GM12891 (cell line): ENCODE data around the gene FAM168A.

Source experiments
- PAX5 ChIP-seq: IDR thresholded peaks from 2 replicates; pipeline ENCODE4 v1.6.1; 2011; ENCODE audit warnings: low read length, moderate library complexity, mild to moderate bottlenecking; ENCODE audit not compliant: insufficient read depth, severe bottlenecking
- POLR2A ChIP-seq: IDR thresholded peaks from 2 replicates; pipeline ENCODE4 v1.6.1; 2011; ENCODE audit warnings: low read depth, low read length, control low read depth
- POLR2AphosphoS5 ChIP-seq: IDR thresholded peaks from 2 replicates; pipeline ENCODE4 v1.6.1; 2011; ENCODE audit warnings: low read depth, low read length, control low read depth
- SPI1 ChIP-seq: IDR thresholded peaks from 2 replicates; pipeline ENCODE4 v1.6.1; 2011; ENCODE audit warnings: low read depth, low read length, control low read depth
- TAF1 ChIP-seq: IDR thresholded peaks from 2 replicates; pipeline ENCODE4 v1.6.1; 2011; ENCODE audit warnings: low read depth, low read length, control low read depth

GRCh38 chr11:73641668-73642067 lies 43.8 kb upstream of the FAM168A start:
- TF ChIP-seq SPI1 (no peak), POLR2A (no peak), TAF1 (no peak), POLR2AphosphoS5 (no peak), PAX5 (no peak)
